Trophoblast cell (in vitro differentiated cells and primary cell): ENCODE results near the gene GTPBP4.

Experiments used
- DNase-seq, 2 donors: peaks; one replicate each; pipeline ENCODE4 v3.0.0-alpha.2; 2016
- H2AFZ ChIP-seq: 2 replicates; pipeline ENCODE4 v1.6.1; 2013; ENCODE audit warnings: low read length, moderate library complexity, mild to moderate bottlenecking; ENCODE audit not compliant: insufficient read depth, poor library complexity
- H2AK5ac ChIP-seq: 2 replicates; pipeline ENCODE4 v1.6.1; 2013; ENCODE audit warnings: mild to moderate bottlenecking, low read length
- H2BK120ac ChIP-seq: 2 replicates; pipeline ENCODE4 v1.6.1; 2013; ENCODE audit warnings: low read length, mild to moderate bottlenecking, moderate library complexity; ENCODE audit not compliant: insufficient read depth, poor library complexity
- H2BK12ac ChIP-seq: 2 replicates; pipeline ENCODE4 v1.6.1; 2013; ENCODE audit warnings: mild to moderate bottlenecking, low read length, moderate library complexity
- H2BK5ac ChIP-seq: 2 replicates; pipeline ENCODE4 v1.6.1; 2013; ENCODE audit warnings: low read length, low read depth, moderate library complexity, mild to moderate bottlenecking; ENCODE audit not compliant: poor library complexity
- H3K14ac ChIP-seq: 2 replicates; pipeline ENCODE4 v1.6.1; 2013; ENCODE audit warnings: mild to moderate bottlenecking, low read length
- H3K18ac ChIP-seq: 2 replicates; pipeline ENCODE4 v1.6.1; 2013; ENCODE audit warnings: mild to moderate bottlenecking, low read length
- H3K23ac ChIP-seq: 2 replicates; pipeline ENCODE4 v1.6.1; 2013; ENCODE audit warnings: low read length
- H3K27ac ChIP-seq: 2 replicates; pipeline ENCODE4 v1.5.1; 2013; ENCODE audit warnings: low read depth, mild to moderate bottlenecking, inconsistent platforms, low read length, moderate library complexity
- H3K27me3 ChIP-seq: 2 replicates; pipeline ENCODE4 v1.6.1; 2013; ENCODE audit warnings: inconsistent platforms, mild to moderate bottlenecking, low read length, moderate library complexity; ENCODE audit not compliant: insufficient read depth
- H3K36me3 ChIP-seq, 2 experiments: 1 replicate in 1 of 2; 2 replicates in 1 of 2; pipeline ENCODE4 v1.6.1; 2013; ENCODE audit warnings: low read length in 2 of 2, mild to moderate bottlenecking in 2 of 2, moderate library complexity in 1 of 2; ENCODE audit not compliant: insufficient read depth in 2 of 2, control insufficient read depth in 1 of 2
- H3K4ac ChIP-seq: 2 replicates; pipeline ENCODE4 v1.6.1; 2013; ENCODE audit warnings: low read depth, mild to moderate bottlenecking, low read length, moderate library complexity
- H3K4me1 ChIP-seq, 2 experiments: 1 replicate in 1 of 2; 2 replicates in 1 of 2; pipeline ENCODE4 v1.6.1; 2013; ENCODE audit warnings: low read length in 2 of 2, mild to moderate bottlenecking in 2 of 2, moderate library complexity in 1 of 2; ENCODE audit not compliant: insufficient read depth in 2 of 2, control insufficient read depth in 1 of 2
- H3K4me2 ChIP-seq: 2 replicates; pipeline ENCODE4 v1.6.1; 2013; ENCODE audit warnings: inconsistent platforms, mild to moderate bottlenecking, low read length, moderate library complexity
- H3K4me3 ChIP-seq: 2 replicates; pipeline ENCODE4 v1.5.1; 2013; ENCODE audit warnings: mild to moderate bottlenecking, low read depth, low read length, inconsistent platforms
- H3K79me1 ChIP-seq: one replicate; pipeline ENCODE4 v1.6.1; 2013; ENCODE audit warnings: low read length
- H3K79me2 ChIP-seq: 2 replicates; pipeline ENCODE4 v1.6.1; 2013; ENCODE audit warnings: low read length, mild to moderate bottlenecking; ENCODE audit not compliant: control insufficient read depth, insufficient read depth, poor library complexity
- H3K9ac ChIP-seq: 2 replicates; pipeline ENCODE4 v1.6.1; 2013; ENCODE audit warnings: mild to moderate bottlenecking, low read length
- H3K9me3 ChIP-seq: 2 replicates; pipeline ENCODE4 v1.6.1; 2013; ENCODE audit warnings: low read depth, mild to moderate bottlenecking, control low read depth, inconsistent platforms, low read length; ENCODE audit not compliant: insufficient read depth
- H4K12ac ChIP-seq: 2 replicates; pipeline ENCODE4 v1.6.1; 2013; ENCODE audit warnings: low read depth, mild to moderate bottlenecking, low read length, moderate library complexity
- H4K8ac ChIP-seq: 2 replicates; pipeline ENCODE4 v1.6.1; 2013; ENCODE audit warnings: low read depth, mild to moderate bottlenecking, low read length, moderate library complexity
- H4K91ac ChIP-seq: one replicate; pipeline ENCODE4 v1.6.1; 2013; ENCODE audit warnings: low read depth, mild to moderate bottlenecking, low read length, moderate library complexity
- WGBS: extraction: QIAGEN DNeasy Blood & Tissue Kit; methylation state at CpG from one replicate; pipeline ENCODE4 v1.1.7; 2013; ENCODE audit warnings: missing lambda C conversion rate; ENCODE audit not compliant: insufficient read length, insufficient coverage; ENCODE audit errors: extremely low coverage; 5-methylcytosine and 5-hydroxymethylcytosine counted together

GTPBP4 gene

DNA sequence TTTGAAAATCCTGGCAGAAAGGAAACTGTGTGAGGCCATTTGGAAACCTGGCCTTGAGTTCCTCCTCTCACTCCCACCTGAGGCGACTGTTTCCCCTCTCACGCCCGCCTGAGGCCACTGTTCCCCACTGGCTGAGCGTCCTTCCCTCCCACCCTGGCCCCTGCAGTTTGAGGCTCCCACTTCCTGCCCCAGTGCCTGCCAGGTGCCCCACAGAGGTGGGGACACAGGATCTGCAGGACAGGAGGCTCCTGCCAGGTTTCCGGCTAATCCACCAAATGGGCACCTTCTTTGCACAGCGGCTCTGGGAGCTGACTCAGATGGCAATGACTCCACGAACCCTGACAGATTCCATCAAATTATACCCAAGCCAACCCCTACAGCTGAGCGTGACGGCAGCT is 32.4 kb upstream of the GTPBP4 start:
- H3K79me1 ChIP-seq = no peaks in the 10 kb centered on the region
- H3K4ac ChIP-seq = no peak overlapping the region
- H4K12ac ChIP-seq = no peak overlapping the region
- no peak overlapping the region for H3K14ac ChIP-seq
- H2BK120ac ChIP-seq = no peak overlapping the region
- H2BK12ac ChIP-seq = no peak overlapping the region
- H3K27ac ChIP-seq = no peak overlapping the region
- no peak overlapping the region for H2AK5ac ChIP-seq
- H3K27me3 ChIP-seq = no peaks in the 10 kb centered on the region
- no peak overlapping the region for H4K91ac ChIP-seq
- H3K18ac ChIP-seq = no peak overlapping the region
- H3K36me3 ChIP-seq = no peaks in the 10 kb centered on the region
- no peak overlapping the region for H2AFZ ChIP-seq
- no peak overlapping the region for H3K4me2 ChIP-seq
- H4K8ac ChIP-seq = no peak overlapping the region
- no peaks in the 10 kb centered on the region for H3K9me3 ChIP-seq
- no peaks in the 10 kb centered on the region for H3K79me2 ChIP-seq
- no peaks in the 10 kb centered on the region for H3K4me1 ChIP-seq
- H3K4me3 ChIP-seq = no peak overlapping the region
- no peak overlapping the region for H3K23ac ChIP-seq
- no peak overlapping the region for H2BK5ac ChIP-seq
- WGBS = no CpG with 5 or more reads among the region's 9 CpGs
- H3K9ac ChIP-seq = no peak overlapping the region
- DNase-seq = no peak

- peaks cover 2% of the 10 kb centered on the region for H3K9me3 ChIP-seq
- H3K4me2 ChIP-seq = no peak overlapping the region
- no peak overlapping the region for H3K18ac ChIP-seq
- no peak overlapping the region for H2AK5ac ChIP-seq
- no peak overlapping the region for H2BK12ac ChIP-seq
- WGBS = no CpG with 5 or more reads among the region's 9 CpGs
- no peak overlapping the region for H4K91ac ChIP-seq
- H3K79me1 ChIP-seq = no peaks in the 10 kb centered on the region
- no peak overlapping the region for H3K14ac ChIP-seq
- H3K79me2 ChIP-seq = no peaks in the 10 kb centered on the region
- no peaks in the 10 kb centered on the region for H3K27me3 ChIP-seq
- no peak overlapping the region for H4K12ac ChIP-seq
- H3K4ac ChIP-seq = no peak overlapping the region
- H3K36me3 ChIP-seq = no peaks in the 10 kb centered on the region
- H3K4me1 ChIP-seq = no peaks in the 10 kb centered on the region
- H3K27ac ChIP-seq = no peak overlapping the region
- no peak overlapping the region for H4K8ac ChIP-seq
- no peak for DNase-seq
- H3K4me3 ChIP-seq = no peak overlapping the region
- H3K9ac ChIP-seq = no peak overlapping the region
- no peak overlapping the region for H3K23ac ChIP-seq
- no peak overlapping the region for H2BK120ac ChIP-seq
- no peak overlapping the region for H2BK5ac ChIP-seq
- H2AFZ ChIP-seq = no peak overlapping the region
Observed at GRCh38 chr10:958106-958505, 30.1 kb upstream of the GTPBP4 start.

GRCh38 chr10:958856-959255 is 29.4 kb upstream of the GTPBP4 start:
- Histone ChIP-seq H4K91ac (no peak overlapping the region), H3K18ac (no peak overlapping the region), H2AFZ (no peak overlapping the region), H3K9ac (no peak overlapping the region), H3K4me1 (no peaks in the 10 kb centered on the region), H3K79me2 (no peaks in the 10 kb centered on the region), H3K36me3 (no peaks in the 10 kb centered on the region), H2BK120ac (no peak overlapping the region), H3K4ac (no peak overlapping the region), H4K8ac (no peak overlapping the region), H3K4me2 (no peak overlapping the region), H3K79me1 (no peaks in the 10 kb centered on the region), H2BK5ac (no peak overlapping the region), H3K23ac (no peak overlapping the region), H4K12ac (no peak overlapping the region), H2AK5ac (no peak overlapping the region), H3K9me3 (peaks cover 2% of the 10 kb centered on the region), H3K27me3 (no peaks in the 10 kb centered on the region), H3K27ac (no peak overlapping the region), H3K4me3 (no peak overlapping the region), H3K14ac (no peak overlapping the region), H2BK12ac (no peak overlapping the region)
- no CpG with 5 or more reads among the region's 6 CpGs for WGBS
- DNase-seq = no peak

DNA sequence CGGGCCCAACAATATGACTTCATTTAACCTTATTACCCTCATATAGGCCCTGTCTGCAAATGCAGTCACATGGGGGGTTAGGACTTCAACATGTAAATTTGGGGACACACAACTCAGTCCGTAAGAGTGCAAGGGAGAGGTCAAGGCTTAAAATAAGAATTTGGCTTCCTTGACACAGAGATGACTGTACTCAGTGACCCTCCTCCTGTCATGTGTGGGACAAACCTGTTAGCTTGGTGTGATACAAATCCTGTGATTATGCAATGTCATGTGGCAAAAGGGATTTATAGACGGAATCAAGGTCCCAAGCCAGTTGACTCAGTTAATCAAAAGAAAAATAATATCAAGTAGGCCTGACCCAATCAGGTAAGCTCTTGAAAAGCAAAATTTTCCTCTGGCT is 25.9 kb upstream of the GTPBP4 start:
- WGBS = no CpG with 5 or more reads among the region's 3 CpGs

More for the DNA sequence above, 25.9 kb upstream of the GTPBP4 start:
- Histone ChIP-seq H3K79me1 (no peaks in the 10 kb centered on the region), H3K27ac (no peak overlapping the region), H3K18ac (no peak overlapping the region), H3K4me1 (no peaks in the 10 kb centered on the region), H3K4me2 (no peak overlapping the region), H3K9ac (no peak overlapping the region), H3K27me3 (no peaks in the 10 kb centered on the region), H3K9me3 (peaks cover 2% of the 10 kb centered on the region), H3K4ac (no peak overlapping the region), H2AK5ac (no peak overlapping the region), H3K79me2 (no peaks in the 10 kb centered on the region), H4K12ac (no peak overlapping the region), H4K8ac (no peak overlapping the region), H3K4me3 (no peak overlapping the region), H3K36me3 (no peaks in the 10 kb centered on the region), H4K91ac (no peak overlapping the region), H2AFZ (no peak overlapping the region), H2BK12ac (no peak overlapping the region), H3K14ac (no peak overlapping the region), H2BK5ac (no peak overlapping the region), H3K23ac (no peak overlapping the region), H2BK120ac (no peak overlapping the region)
- DNase-seq = no peak
